Trophoblast cell (in vitro differentiated cells and primary cell): ENCODE results near the gene C16orf95.

Experiments used
- DNase-seq, 2 donors: peaks; one replicate each; pipeline ENCODE4 v3.0.0-alpha.2; 2016
- H2AFZ ChIP-seq: 2 replicates; pipeline ENCODE4 v1.6.1; 2013; ENCODE audit warnings: low read length, moderate library complexity, mild to moderate bottlenecking; ENCODE audit not compliant: insufficient read depth, poor library complexity
- H2AK5ac ChIP-seq: 2 replicates; pipeline ENCODE4 v1.6.1; 2013; ENCODE audit warnings: mild to moderate bottlenecking, low read length
- H2BK120ac ChIP-seq: 2 replicates; pipeline ENCODE4 v1.6.1; 2013; ENCODE audit warnings: low read length, mild to moderate bottlenecking, moderate library complexity; ENCODE audit not compliant: insufficient read depth, poor library complexity
- H2BK12ac ChIP-seq: 2 replicates; pipeline ENCODE4 v1.6.1; 2013; ENCODE audit warnings: mild to moderate bottlenecking, low read length, moderate library complexity
- H2BK5ac ChIP-seq: 2 replicates; pipeline ENCODE4 v1.6.1; 2013; ENCODE audit warnings: low read length, low read depth, moderate library complexity, mild to moderate bottlenecking; ENCODE audit not compliant: poor library complexity
- H3K14ac ChIP-seq: 2 replicates; pipeline ENCODE4 v1.6.1; 2013; ENCODE audit warnings: mild to moderate bottlenecking, low read length
- H3K18ac ChIP-seq: 2 replicates; pipeline ENCODE4 v1.6.1; 2013; ENCODE audit warnings: mild to moderate bottlenecking, low read length
- H3K23ac ChIP-seq: 2 replicates; pipeline ENCODE4 v1.6.1; 2013; ENCODE audit warnings: low read length
- H3K27ac ChIP-seq: 2 replicates; pipeline ENCODE4 v1.5.1; 2013; ENCODE audit warnings: low read depth, mild to moderate bottlenecking, inconsistent platforms, low read length, moderate library complexity
- H3K27me3 ChIP-seq: 2 replicates; pipeline ENCODE4 v1.6.1; 2013; ENCODE audit warnings: inconsistent platforms, mild to moderate bottlenecking, low read length, moderate library complexity; ENCODE audit not compliant: insufficient read depth
- H3K36me3 ChIP-seq, 2 experiments: 1 replicate in 1 of 2; 2 replicates in 1 of 2; pipeline ENCODE4 v1.6.1; 2013; ENCODE audit warnings: low read length in 2 of 2, mild to moderate bottlenecking in 2 of 2, moderate library complexity in 1 of 2; ENCODE audit not compliant: insufficient read depth in 2 of 2, control insufficient read depth in 1 of 2
- H3K4ac ChIP-seq: 2 replicates; pipeline ENCODE4 v1.6.1; 2013; ENCODE audit warnings: low read depth, mild to moderate bottlenecking, low read length, moderate library complexity
- H3K4me1 ChIP-seq, 2 experiments: 1 replicate in 1 of 2; 2 replicates in 1 of 2; pipeline ENCODE4 v1.6.1; 2013; ENCODE audit warnings: low read length in 2 of 2, mild to moderate bottlenecking in 2 of 2, moderate library complexity in 1 of 2; ENCODE audit not compliant: insufficient read depth in 2 of 2, control insufficient read depth in 1 of 2
- H3K4me2 ChIP-seq: 2 replicates; pipeline ENCODE4 v1.6.1; 2013; ENCODE audit warnings: inconsistent platforms, mild to moderate bottlenecking, low read length, moderate library complexity
- H3K4me3 ChIP-seq: 2 replicates; pipeline ENCODE4 v1.5.1; 2013; ENCODE audit warnings: mild to moderate bottlenecking, low read depth, low read length, inconsistent platforms
- H3K79me1 ChIP-seq: one replicate; pipeline ENCODE4 v1.6.1; 2013; ENCODE audit warnings: low read length
- H3K79me2 ChIP-seq: 2 replicates; pipeline ENCODE4 v1.6.1; 2013; ENCODE audit warnings: low read length, mild to moderate bottlenecking; ENCODE audit not compliant: control insufficient read depth, insufficient read depth, poor library complexity
- H3K9ac ChIP-seq: 2 replicates; pipeline ENCODE4 v1.6.1; 2013; ENCODE audit warnings: mild to moderate bottlenecking, low read length
- H3K9me3 ChIP-seq: 2 replicates; pipeline ENCODE4 v1.6.1; 2013; ENCODE audit warnings: low read depth, mild to moderate bottlenecking, control low read depth, inconsistent platforms, low read length; ENCODE audit not compliant: insufficient read depth
- H4K12ac ChIP-seq: 2 replicates; pipeline ENCODE4 v1.6.1; 2013; ENCODE audit warnings: low read depth, mild to moderate bottlenecking, low read length, moderate library complexity
- H4K8ac ChIP-seq: 2 replicates; pipeline ENCODE4 v1.6.1; 2013; ENCODE audit warnings: low read depth, mild to moderate bottlenecking, low read length, moderate library complexity
- H4K91ac ChIP-seq: one replicate; pipeline ENCODE4 v1.6.1; 2013; ENCODE audit warnings: low read depth, mild to moderate bottlenecking, low read length, moderate library complexity
- WGBS: extraction: QIAGEN DNeasy Blood & Tissue Kit; methylation state at CpG from one replicate; pipeline ENCODE4 v1.1.7; 2013; ENCODE audit warnings: missing lambda C conversion rate; ENCODE audit not compliant: insufficient read length, insufficient coverage; ENCODE audit errors: extremely low coverage; 5-methylcytosine and 5-hydroxymethylcytosine counted together

The C16orf95 gene

DNA sequence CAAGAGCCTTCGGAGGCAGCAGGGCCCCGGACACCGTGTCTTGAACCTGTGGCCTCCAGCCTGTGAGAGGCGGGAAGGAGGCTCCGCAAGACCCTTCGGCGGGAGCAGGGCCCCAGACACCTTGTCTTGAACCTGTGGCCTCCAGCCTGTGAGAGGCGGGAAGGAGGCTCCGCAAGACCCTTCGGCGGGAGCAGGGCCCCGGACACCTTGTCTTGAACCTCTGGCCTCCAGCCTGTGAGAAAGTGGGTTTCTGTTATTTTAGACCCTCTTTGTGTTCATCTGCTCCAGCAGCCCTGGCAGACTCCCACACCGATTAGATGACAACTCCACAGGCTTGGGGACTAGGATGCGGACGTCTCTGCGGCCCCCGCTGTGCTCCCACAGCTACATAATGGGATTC, 36.4 kb upstream of the C16orf95 start:
- peaks cover 2% of the 10 kb centered on the region for H3K9me3 ChIP-seq
- no peak overlapping the region for H3K4me3 ChIP-seq
- no peaks in the 10 kb centered on the region for H3K79me1 ChIP-seq
- H3K27ac ChIP-seq = no peak overlapping the region
- no peak overlapping the region for H2AK5ac ChIP-seq
- peaks cover 7 to 8% of the 10 kb centered on the region in 2 experiments for H3K36me3 ChIP-seq
- no peak overlapping the region for H3K4ac ChIP-seq
- no peak overlapping the region for H3K18ac ChIP-seq
- no peak overlapping the region for H2AFZ ChIP-seq
- H2BK12ac ChIP-seq = no peak overlapping the region
- no peak overlapping the region for H3K23ac ChIP-seq
- no peak overlapping the region for H3K4me2 ChIP-seq
- no peak overlapping the region for H2BK120ac ChIP-seq
- no peaks in the 10 kb centered on the region for H3K27me3 ChIP-seq
- no peak overlapping the region for H3K14ac ChIP-seq
- no peak for DNase-seq
- peaks cover 2 to 6% of the 10 kb centered on the region in 2 experiments for H3K4me1 ChIP-seq
- H3K9ac ChIP-seq = no peak overlapping the region
- no peak overlapping the region for H2BK5ac ChIP-seq
- WGBS = no CpG with 5 or more reads among the region's 17 CpGs
- H3K79me2 ChIP-seq = no peaks in the 10 kb centered on the region
- H4K12ac ChIP-seq = no peak overlapping the region
- H4K8ac ChIP-seq = no peak overlapping the region
- no peak overlapping the region for H4K91ac ChIP-seq

- Histone ChIP-seq H2BK120ac (no peak overlapping the region), H3K14ac (no peak overlapping the region), H2BK5ac (no peak overlapping the region), H3K79me2 (no peaks in the 10 kb centered on the region), H3K4me2 (no peak overlapping the region), H3K27ac (no peak overlapping the region), H4K91ac (no peak overlapping the region), H3K9me3 (peaks cover 2% of the 10 kb centered on the region), H2AK5ac (no peak overlapping the region), H2AFZ (no peak overlapping the region), H3K79me1 (no peaks in the 10 kb centered on the region), H3K23ac (no peak overlapping the region), H3K9ac (no peak overlapping the region), H3K4me1 (peaks cover 2 to 6% of the 10 kb centered on the region in 2 experiments), H4K12ac (no peak overlapping the region), H3K27me3 (no peaks in the 10 kb centered on the region), H3K4ac (no peak overlapping the region), H3K18ac (no peak overlapping the region), H3K4me3 (no peak overlapping the region), H4K8ac (no peak overlapping the region), H3K36me3 (peaks cover 6 to 7% of the 10 kb centered on the region in 2 experiments), H2BK12ac (no peak overlapping the region)
- no peak for DNase-seq
- WGBS = no CpG with 5 or more reads among the region's 15 CpGs
These were observed 35.6 kb upstream of the C16orf95 start for GRCh38 chr16:87352818-87353217.

GRCh38 chr16:87351320-87351698, 34.1 kb upstream of the C16orf95 start:
- Histone ChIP-seq H3K27me3 (no peaks in the 10 kb centered on the region), H3K4me2 (no peak overlapping the region), H3K4me3 (no peak overlapping the region), H3K4ac (no peak overlapping the region), H2BK5ac (no peak overlapping the region), H3K18ac (no peak overlapping the region), H3K23ac (no peak overlapping the region), H3K4me1 (peaks cover 2 to 6% of the 10 kb centered on the region in 2 experiments), H3K79me2 (no peaks in the 10 kb centered on the region), H4K12ac (no peak overlapping the region), H3K9ac (no peak overlapping the region), H4K8ac (no peak overlapping the region), H3K14ac (no peak overlapping the region), H3K36me3 (peaks cover 10 to 12% of the 10 kb centered on the region in 2 experiments), H3K27ac (no peak overlapping the region), H3K9me3 (peaks cover 2% of the 10 kb centered on the region), H3K79me1 (no peaks in the 10 kb centered on the region), H2BK120ac (no peak overlapping the region), H2BK12ac (no peak overlapping the region), H2AFZ (no peak overlapping the region), H2AK5ac (no peak overlapping the region), H4K91ac (no peak overlapping the region)
- DNase-seq = no peak
- WGBS = no CpG with 5 or more reads among the region's 9 CpGs

DNA sequence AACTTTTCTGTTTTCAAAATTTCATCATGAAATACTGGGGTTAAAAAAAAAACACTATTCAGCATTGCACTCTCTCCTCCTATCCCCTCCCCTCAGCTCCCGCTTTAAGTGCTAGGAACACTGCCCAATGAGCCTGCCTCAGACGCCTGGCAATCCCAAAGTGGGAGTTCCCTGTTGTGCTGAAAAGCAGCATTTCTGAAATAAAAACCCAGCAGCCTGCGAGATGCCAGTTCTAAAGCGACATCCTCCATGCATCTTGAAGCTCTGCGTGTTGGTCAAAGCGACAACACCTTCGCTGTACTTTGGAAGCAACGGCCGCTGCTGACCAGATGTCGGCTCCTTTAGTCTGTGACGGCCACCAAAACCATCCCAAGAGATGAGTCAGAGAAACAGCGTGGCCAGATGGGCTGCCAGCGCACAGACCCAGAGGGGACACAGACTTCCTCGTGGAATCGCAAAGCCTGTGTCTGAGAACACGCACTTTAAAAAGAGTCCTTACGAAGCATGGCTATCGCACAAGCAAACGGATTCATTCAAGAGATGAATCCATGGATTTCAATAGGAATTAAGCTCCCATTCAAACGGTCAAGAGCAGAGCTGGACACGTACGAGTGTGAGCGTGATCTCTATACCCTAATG, 33.6 kb upstream of the C16orf95 start:
- no peak for DNase-seq
- Histone ChIP-seq H3K79me1 (no peaks in the 10 kb centered on the region), H3K14ac (no peak overlapping the region), H3K4me2 (no peak overlapping the region), H3K4me3 (no peak overlapping the region), H2BK12ac (no peak overlapping the region), H3K4ac (no peak overlapping the region), H3K79me2 (no peaks in the 10 kb centered on the region), H3K9ac (no peak overlapping the region), H3K4me1 (peaks cover 0 to 6% of the 10 kb centered on the region in 2 experiments), H3K27me3 (no peaks in the 10 kb centered on the region), H3K18ac (no peak overlapping the region), H3K9me3 (peaks cover 2% of the 10 kb centered on the region), H2AFZ (no peak overlapping the region), H4K12ac (no peak overlapping the region), H3K23ac (no peak overlapping the region), H3K36me3 (peaks cover 10 to 12% of the 10 kb centered on the region in 2 experiments), H2AK5ac (no peak overlapping the region), H4K91ac (no peak overlapping the region), H2BK5ac (no peak overlapping the region), H2BK120ac (no peak overlapping the region), H4K8ac (no peak overlapping the region), H3K27ac (no peak overlapping the region)
- no CpG with 5 or more reads among the region's 23 CpGs for WGBS
